ENCODE results near the gene DSEL. TPM values are rescaled to one million over a fixed set of nuclear protein-coding genes. Genes with fewer than 3 reads are reported as not detected.

Gene DSEL
- total RNA-seq, 1 experiment from 2014 or later, result 6.8 TPM

GRCh38 chr18:67485655-67486054, 30.9 kb downstream of the DSEL start:
- H3K27ac ChIP-seq (ENCODE audit: low read length), result no peak overlapping the region
- no peak for DNase-seq (ENCODE audit: low read depth, low spot score)
- H3K4me1 ChIP-seq (ENCODE audit: control insufficient read depth, insufficient read depth, low read length), result no peaks in the 10 kb centered on the region
- no peaks in the 10 kb centered on the region for H3K9me3 ChIP-seq (ENCODE audit: control insufficient read depth, insufficient read depth, low read depth, low read length)
- no peak overlapping the region for H3K4me3 ChIP-seq (ENCODE audit: low read depth in 2 of 2, low read length in 2 of 2)
- intact Hi-C loops (cut with micrococcal nuclease; ENCODE audit: unreplicated experiment) (no loop called here), in situ Hi-C loops (cut with HindIII; ENCODE audit: low pct_unique_long_range_greater_than_20kb, low sequenced_read_pairs) (no loop called here)
- BruUV-seq (replicated peaks), result no TSS peak
- TF ChIP-seq TCF7L2 (IDR thresholded peaks at IDR 0.05; ENCODE audit: low read depth, low read length) (no peak), SIN3A (IDR thresholded peaks at IDR 0.05; ENCODE audit: borderline replicate concordance, insufficient read depth, low read depth, low read length) (no peak), POLR2AphosphoS5 (IDR thresholded peaks at IDR 0.05; ENCODE audit: low read depth, low read length) (no peak), CTCF (IDR thresholded peaks at IDR 0.05) (no peak), REST (IDR thresholded peaks at IDR 0.05; ENCODE audit: insufficient read depth in 1 of 2, low read depth in 2 of 2, low read length in 1 of 2) (no peak)
- H3K27me3 ChIP-seq (ENCODE audit: control insufficient read depth, insufficient read depth, low read length), result no peaks in the 10 kb centered on the region
- POLR2A ChIA-PET, result no interaction called here
- no peaks in the 10 kb centered on the region for H3K36me3 ChIP-seq (ENCODE audit: control insufficient read depth, insufficient read depth, low read length)
- CTCF ChIA-PET, result no interaction called here
- no peak for ATAC-seq

- Histone ChIP-seq H3K36me3 (ENCODE audit: control insufficient read depth, insufficient read depth, low read length) (no peaks in the 10 kb centered on the region), H3K27me3 (ENCODE audit: control insufficient read depth, insufficient read depth, low read length) (no peaks in the 10 kb centered on the region), H3K27ac (ENCODE audit: low read length) (no peak overlapping the region), H3K9me3 (ENCODE audit: control insufficient read depth, insufficient read depth, low read depth, low read length) (no peaks in the 10 kb centered on the region), H3K4me1 (ENCODE audit: control insufficient read depth, insufficient read depth, low read length) (no peaks in the 10 kb centered on the region), H3K4me3 (ENCODE audit: low read depth in 2 of 2, low read length in 2 of 2) (no peak overlapping the region)
- in situ Hi-C loops (cut with HindIII; ENCODE audit: low pct_unique_long_range_greater_than_20kb, low sequenced_read_pairs), result no loop called here
- ChIA-PET POLR2A (no interaction called here), CTCF (no interaction called here)
- ATAC-seq (no peak), DNase-seq (ENCODE audit: low read depth, low spot score) (no peak)
- intact Hi-C loops (cut with micrococcal nuclease; ENCODE audit: unreplicated experiment), result no loop called here
- no peak for TF ChIP-seq CTCF (IDR thresholded peaks at IDR 0.05)
- no peak for TF ChIP-seq POLR2AphosphoS5 (IDR thresholded peaks at IDR 0.05; ENCODE audit: low read depth, low read length)
- TF ChIP-seq REST (IDR thresholded peaks at IDR 0.05; ENCODE audit: insufficient read depth in 1 of 2, low read depth in 2 of 2, low read length in 1 of 2), result no peak
- no peak for TF ChIP-seq TCF7L2 (IDR thresholded peaks at IDR 0.05; ENCODE audit: low read depth, low read length)
- no peak for TF ChIP-seq SIN3A (IDR thresholded peaks at IDR 0.05; ENCODE audit: borderline replicate concordance, insufficient read depth, low read depth, low read length)
- no TSS peak for BruUV-seq (replicated peaks)
These were observed 32.1 kb downstream of the DSEL start for GRCh38 chr18:67484458-67484857.

Measured in Panc1 (cell line).